GM12878 (cell line): ENCODE measurements around the gene EXOC7. TPM values are rescaled to one million over a fixed set of nuclear protein-coding genes. Genes with fewer than 3 reads are reported as not detected.

Experiments
- ATAC-seq: fragments of 200-7000 bp; cut with Tn5 transposase; 3 replicates; pipeline ENCODE4 v1.9.1; 2020; ENCODE audit warnings: mild to moderate bottlenecking, moderate library complexity
- BruUV-seq: library from RNA; stranded (reverse); fragments of 400-500 nt; replicated peaks from 2 replicates; lab custom pipeline; 2021; lab: Mats Ljungman, UMichigan
- CTCF ChIA-PET: fragments of 300-600 bp; sonication (Branson Sonifier 250); formaldehyde crosslinking; extraction: SDS; loops from one replicate; lab custom pipeline; 2021; ENCODE audit warnings: inconsistent platforms; lab: Yijun Ruan, JAX
- POLR2A ChIA-PET: fragments of 350-600 bp; formaldehyde crosslinking; extraction: SDS; loops from one replicate; lab custom pipeline; 2021; ENCODE audit warnings: inconsistent platforms; lab: Charles Lee
- RAD21 ChIA-PET: fragments of 300-600 bp; sonication (Branson Sonifier 250); formaldehyde crosslinking; loops from one replicate; lab custom pipeline; 2023; ENCODE audit warnings: antibody characterized with exemption; ENCODE audit not compliant: unreplicated experiment; lab: Charles Lee
- SMC1A ChIA-PET: fragments of 300-600 bp; sonication (Branson Sonifier 250); formaldehyde crosslinking; loops from one replicate; lab custom pipeline; 2023; ENCODE audit not compliant: unreplicated experiment, uncharacterized antibody; lab: Charles Lee
- DNase-seq: peaks from one replicate; pipeline ENCODE4 v3.0.0-alpha.2; 2011; ENCODE audit warnings: low read depth, low spot score
- FAIRE-seq: peaks from 3 replicates; lab custom pipeline; 2011; peaks lifted over from hg19 to GRCh38; lab: Jason Lieb, UNC
- H2AFZ ChIP-seq: 2 replicates; pipeline ENCODE4 v1.6.0; 2011; ENCODE audit warnings: low read depth, low read length, control low read depth; ENCODE audit not compliant: control insufficient read depth
- H3K27ac ChIP-seq: 2 replicates; pipeline ENCODE4 v1.5.1; 2011; ENCODE audit warnings: control low read depth; ENCODE audit not compliant: control insufficient read depth, insufficient read depth
- H3K27me3 ChIP-seq, 2 experiments: replicated peaks in 1 of 2; 2 replicates each; pipeline versions ENCODE4 v1.6.0 to v1.6.1; 2011; ENCODE audit warnings: low read length in 1 of 2; ENCODE audit not compliant: control insufficient read depth in 2 of 2, insufficient read depth in 2 of 2
- H3K36me3 ChIP-seq, 2 experiments: 2 replicates each; pipeline ENCODE4 v1.5.1; 2011; ENCODE audit warnings: low read length in 1 of 2; ENCODE audit not compliant: control insufficient read depth in 2 of 2, insufficient read depth in 2 of 2
- H3K4me1 ChIP-seq: 2 replicates; pipeline ENCODE4 v1.6.1; 2011; ENCODE audit warnings: mild to moderate bottlenecking, low read length, moderate library complexity, mixed read lengths; ENCODE audit not compliant: control insufficient read depth, insufficient read depth
- H3K4me2 ChIP-seq: 2 replicates; pipeline ENCODE4 v1.6.0; 2011; ENCODE audit warnings: control low read depth; ENCODE audit not compliant: control insufficient read depth, insufficient read depth
- H3K4me3 ChIP-seq: fragments of 200-600 bp; sonication (generic); 2 replicates; pipeline ENCODE4 v1.5.1; 2016
- H3K79me2 ChIP-seq: 2 replicates; pipeline ENCODE4 v1.6.0; 2011; ENCODE audit warnings: low read length; ENCODE audit not compliant: control insufficient read depth, insufficient read depth
- H3K9ac ChIP-seq: 2 replicates; pipeline ENCODE4 v1.8.0; 2011; ENCODE audit warnings: low read length, control low read depth, mixed read lengths; ENCODE audit not compliant: control insufficient read depth, insufficient read depth
- H3K9me3 ChIP-seq: replicated peaks from 3 replicates; pipeline ENCODE4 v1.5.1; 2011; ENCODE audit warnings: mild to moderate bottlenecking, low read length; ENCODE audit not compliant: control insufficient read depth, insufficient read depth
- H4K20me1 ChIP-seq: 2 replicates; pipeline ENCODE4 v1.6.0; 2011; ENCODE audit not compliant: control insufficient read depth, insufficient read depth
- BRCA1 ChIP-seq: IDR thresholded peaks from 2 replicates; pipeline ENCODE4 v1.6.1; 2011; ENCODE audit warnings: low read depth, low read length, improper control_type of control experiment
- CBX5 ChIP-seq: sonication (generic); IDR thresholded peaks from 2 replicates; pipeline ENCODE4 v1.6.1; 2016; ENCODE audit warnings: low read depth, moderate library complexity, mild to moderate bottlenecking, inconsistent platforms
- CHD1 ChIP-seq: IDR thresholded peaks from 2 replicates; pipeline ENCODE4 v1.6.1; 2012; ENCODE audit warnings: low read depth, low read length, improper control_type of control experiment
- CTCF ChIP-seq, 3 experiments: IDR thresholded peaks in 2 of 3; conservative IDR thresholded peaks in 1 of 3; 2 replicates each; pipeline ENCODE4 v1.5.1; 2011; ENCODE audit warnings: low read depth in 3 of 3, low read length in 3 of 3, mild to moderate bottlenecking in 3 of 3, control low read depth in 2 of 3, moderate library complexity in 2 of 3, inconsistent platforms in 1 of 3, mixed read lengths in 1 of 3; ENCODE audit not compliant: control insufficient read depth in 2 of 3, insufficient read depth in 1 of 3; ENCODE audit errors: extremely low read depth in 1 of 3
- DPF2 ChIP-seq: fragments of 450-650 bp; IDR thresholded peaks from 2 replicates; pipeline ENCODE4 v1.6.1; 2017; ENCODE audit warnings: mild to moderate bottlenecking
- HDAC6 ChIP-seq: fragments of 200-600 bp; sonication (generic); IDR thresholded peaks from one replicate; pipeline ENCODE4 v1.8.0; 2017; ENCODE audit warnings: antibody characterized with exemption; ENCODE audit not compliant: unreplicated experiment
- IRF3 ChIP-seq: fragments of 450-650 bp; IDR thresholded peaks from 2 replicates; pipeline ENCODE4 v1.6.1; 2014; ENCODE audit warnings: mild to moderate bottlenecking
- JUNB ChIP-seq: IDR thresholded peaks from 2 replicates; pipeline ENCODE4 v1.6.1; 2016; ENCODE audit warnings: antibody characterized with exemption, mild to moderate bottlenecking
- MYB ChIP-seq: fragments of 150-350 bp; IDR thresholded peaks from 2 replicates; pipeline ENCODE4 v1.6.1; 2014; ENCODE audit warnings: mild to moderate bottlenecking, low read depth, low read length, borderline replicate concordance
- MYC ChIP-seq: IDR thresholded peaks from 2 replicates; pipeline ENCODE4 v1.6.1; 2011; ENCODE audit warnings: mild to moderate bottlenecking, low read length, moderate library complexity, inconsistent platforms; ENCODE audit not compliant: insufficient read depth, insufficient replicate concordance, insufficient read length, severe bottlenecking
- POLR2A ChIP-seq: IDR thresholded peaks from 2 replicates; pipeline ENCODE4 v1.6.1; 2011; ENCODE audit warnings: low read depth, mild to moderate bottlenecking, low read length
- RELA ChIP-seq: fragments of 450-650 bp; IDR thresholded peaks from 2 replicates; pipeline ENCODE4 v1.8.0; 2014; ENCODE audit warnings: borderline replicate concordance; ENCODE audit not compliant: partially characterized antibody
- RUNX3 ChIP-seq: IDR thresholded peaks from 2 replicates; pipeline ENCODE4 v1.6.1; 2012; ENCODE audit warnings: low read length, inconsistent platforms
- SRF ChIP-seq, 2 experiments: IDR thresholded peaks; 2 replicates each; pipeline ENCODE4 v1.6.1; 2011; ENCODE audit warnings: low read depth in 2 of 2, low read length in 2 of 2, mild to moderate bottlenecking in 1 of 2, moderate library complexity in 1 of 2
- TARDBP ChIP-seq: IDR thresholded peaks from 2 replicates; pipeline ENCODE4 v1.6.1; 2016; ENCODE audit warnings: borderline replicate concordance
- USF2 ChIP-seq: IDR thresholded peaks from 2 replicates; pipeline ENCODE4 v1.6.1; 2011; ENCODE audit warnings: low read depth, low read length, improper control_type of control experiment, borderline replicate concordance
- YY1 ChIP-seq: IDR thresholded peaks from 2 replicates; pipeline ENCODE4 v1.6.1; 2011; ENCODE audit warnings: low read depth, mild to moderate bottlenecking, low read length
- ZNF217 ChIP-seq: fragments of 450-650 bp; IDR thresholded peaks from 2 replicates; pipeline ENCODE4 v1.6.1; 2017; ENCODE audit warnings: antibody characterized with exemption, mild to moderate bottlenecking
- WGBS: methylation state at CpG from one replicate; pipeline ENCODE4 v1.1.6; 2016; ENCODE audit warnings: low lambda C conversion rate; ENCODE audit not compliant: insufficient replicate concordance, insufficient coverage; ENCODE audit errors: missing lambda C conversion rate; 5-methylcytosine and 5-hydroxymethylcytosine counted together
- in situ Hi-C: fragments of 300-500 bp; cut with MboI; formaldehyde crosslinking; loops from 9 replicates; pipeline ENCODE4 v1.14.3; 2018; ENCODE audit warnings: mixed read lengths
- intact Hi-C: fragments of 100-400 bp; cut with micrococcal nuclease; formaldehyde crosslinking; loops from one replicate; pipeline ENCODE4 v1.14.2; 2022; ENCODE audit not compliant: unreplicated experiment
- polyA plus RNA-seq, 11 experiments: library from polyadenylated mRNA; depleted of rRNA in 4 of 11; unstranded in 6 of 11; stranded (reverse) in 5 of 11; fragments of >200 nt; fragmentation: Nextera tagmentation in 4 of 11; fragmentation: Illumina TruSeq in 1 of 11; extraction: Ambion mirVana in 4 of 11; extraction: Trizol in 1 of 11; gene quantifications; 1 replicate in 1 of 11; 2 replicates in 10 of 11; pipeline versions ENCODE4 v1.2.1 to v1.2.3, GENCODE V29; 2011 to 2016; ENCODE audit warnings: inconsistent platforms in 2 of 11, missing spikeins in 2 of 11, low read depth in 1 of 11
- total RNA-seq, 4 experiments: library from RNA; depleted of rRNA in 3 of 4; stranded (reverse); fragments of >200 nt in 3 of 4; fragmentation: Illumina TruSeq in 1 of 4; extraction: Trizol in 1 of 4; gene quantifications; 2 replicates each; pipeline versions ENCODE4 v1.2.1 to v1.2.3, GENCODE V29; 2013 to 2021
- TF ChIP-seq, protein P1 (sequence below): IDR thresholded peaks from 2 replicates; pipeline ENCODE4 v1.6.1; 2011; ENCODE audit warnings: borderline replicate concordance, low read depth, mild to moderate bottlenecking, moderate library complexity, mixed read lengths, low read length; ENCODE audit not compliant: insufficient read depth; ENCODE audit errors: extremely low read length

Gene EXOC7
- total and polyA plus RNA-seq, 10 of the 15 experiments (the other 5 are each of a cell fraction or from before 2014, with no cell fraction given), result 18.8 to 71.3 (median 48.2) TPM

GRCh38 chr17:76131051-76131691, 27.6 kb upstream of the EXOC7 start:
- CTCF ChIA-PET, result interaction anchor here (1.0 to 3.0 kb wide), 3 partner anchors 128 to 149 kb away, joined by 3 to 12 read pairs (median 5); no protein-coding TSS in a partner anchor
- H3K4me2 ChIP-seq, result no peak overlapping the region
- H3K27ac ChIP-seq, result no peak overlapping the region
- RAD21 ChIA-PET, result interaction anchor here (1.1 to 1.8 kb wide), 2 partner anchors 143 to 148 kb away, joined by 3 to 5 read pairs; no protein-coding TSS in a partner anchor
- ATAC-seq (no peak), FAIRE-seq (no peak), DNase-seq (no peak)
- no peak overlapping the region for H3K4me3 ChIP-seq
- in situ Hi-C loops, result no loop called here
- no peak overlapping the region for H3K9ac ChIP-seq
- peaks cover 5% of the 10 kb centered on the region for H3K4me1 ChIP-seq
- no peak overlapping the region for H2AFZ ChIP-seq
- no peaks in the 10 kb centered on the region for H3K9me3 ChIP-seq
- H3K36me3 ChIP-seq, result no peaks in the 10 kb centered on the region
- whole genome bisulfite sequencing, result 50% methylated on average over 19 of the region's 21 CpGs
- no peaks in the 10 kb centered on the region for H3K79me2 ChIP-seq
- H3K27me3 ChIP-seq, result no peaks in the 10 kb centered on the region
- intact Hi-C loops, result no loop called here
- H4K20me1 ChIP-seq, result no peaks in the 10 kb centered on the region
- SMC1A ChIA-PET, result no interaction called here
- BruUV-seq, result no TSS peak
- POLR2A ChIA-PET, result no interaction called here
- TF ChIP-seq CBX5 (no peak), IRF3 (no peak), RUNX3 (no peak), DPF2 (no peak), SRF (IDR thresholded peaks at IDR 0.05; ENCODE audit: low read depth in 2 of 2, low read length in 2 of 2) (no peak), MYB (no peak), RELA (no peak), TARDBP (no peak), USF2 (no peak), MYC (no peak), ZNF217 (no peak), CHD1 (no peak), CTCF (IDR thresholded peaks at IDR 0.05 in 2 of 3, conservative IDR thresholded peaks at IDR 0.05 in 1 of 3; ENCODE audit: control insufficient read depth in 2 of 3, extremely low read depth in 1 of 3, insufficient read depth in 1 of 3, low read depth in 3 of 3, low read length in 3 of 3) (no peak), YY1 (no peak), BRCA1 (no peak), POLR2A (no peak), JUNB (no peak), HDAC6 (no peak)
- TF ChIP-seq, protein P1, sequence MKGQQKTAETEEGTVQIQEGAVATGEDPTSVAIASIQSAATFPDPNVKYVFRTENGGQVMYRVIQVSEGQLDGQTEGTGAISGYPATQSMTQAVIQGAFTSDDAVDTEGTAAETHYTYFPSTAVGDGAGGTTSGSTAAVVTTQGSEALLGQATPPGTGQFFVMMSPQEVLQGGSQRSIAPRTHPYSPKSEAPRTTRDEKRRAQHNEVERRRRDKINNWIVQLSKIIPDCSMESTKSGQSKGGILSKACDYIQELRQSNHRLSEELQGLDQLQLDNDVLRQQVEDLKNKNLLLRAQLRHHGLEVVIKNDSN, result no peak
